ENCODE data around the gene MET.

DNA sequence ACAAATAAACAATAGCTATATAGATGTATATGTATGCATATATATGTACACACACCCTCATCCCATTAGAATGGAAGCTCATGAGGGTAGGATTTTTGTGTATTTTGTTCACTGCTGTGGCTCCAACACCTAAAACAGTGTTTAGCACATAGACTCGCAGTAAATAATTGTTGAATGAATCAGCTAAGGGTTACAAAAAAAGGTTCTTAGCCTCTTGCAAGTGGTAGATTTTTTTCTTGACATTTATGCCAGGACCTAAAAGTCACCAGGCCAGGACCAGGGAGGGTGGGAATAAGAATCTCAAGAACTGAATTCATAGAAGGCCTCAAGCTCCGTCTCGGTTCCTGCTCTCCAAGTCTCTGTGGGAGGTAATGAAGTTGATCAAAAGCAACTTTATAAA lies 107.9 kb downstream of the MET start:
- no peak for TF ChIP-seq BCL11A (IDR thresholded peaks at IDR 0.05; ENCODE audit: low read depth, low read length)
- no peak for TF ChIP-seq JUND (IDR thresholded peaks at IDR 0.05; ENCODE audit: low read depth, low read length)
